Measurements from ENCODE around the gene EMD. TPM values are rescaled to one million over a fixed set of nuclear protein-coding genes. Genes with fewer than 3 reads are reported as not detected.

The EMD gene
- 35.8 TPM for total RNA-seq

GRCh38 chrX:154378799-154379568 lies at the start of gene EMD:
Gene EMD, plus strand, starts transcription at chrX:154379295. Its CDS starts 190 bp downstream, at chrX:154379485.

GRCh38 chrX:154374313-154375155 lies 4.6 kb upstream of the EMD start, which contains the start of gene FLNA:
Gene FLNA, minus strand, starts transcription at chrX:154374634. Its CDS starts 3,389 bp downstream, at chrX:154371245.

GRCh38 chrX:154397888-154398667 lies 19.0 kb downstream of the EMD start, which contains the start of gene RPL10:
Gene RPL10, plus strand, starts transcription at chrX:154398377. Its CDS starts 143 bp downstream, at chrX:154398520.

GRCh38 chrX:154409222-154409871 lies 30.3 kb downstream of the EMD start, which contains the start of gene DNASE1L1:
Gene DNASE1L1, minus strand, starts transcription at chrX:154409254. Its CDS starts 3,686 bp downstream, at chrX:154405568.

GRCh38 chrX:154428176-154429171 lies 49.4 kb downstream of the EMD start, which contains the start of gene ATP6AP1:
Gene ATP6AP1, plus strand, starts transcription at chrX:154428677. Its CDS starts 16 bp downstream, at chrX:154428693.

Small RNA genes within 50 kb of the gene (small RNA-seq; reads per million reads assigned to genes)
- not detected for gene SNORA70

Other genes starting within 250 kb of the EMD start
- gene OPN1LW, start 235.1 kb upstream of the EMD start, total RNA-seq, result not detected
- gene OPN1MW, start 196.7 kb upstream of the EMD start, total RNA-seq, result not detected
- not detected for gene OPN1MW2, start 159.5 kb upstream of the EMD start, total RNA-seq
- not detected for gene OPN1MW3, start 121.7 kb upstream of the EMD start, total RNA-seq
- not detected for gene TEX28, start 84.2 kb upstream of the EMD start, total RNA-seq
- gene TKTL1, start 83.5 kb upstream of the EMD start, total RNA-seq, result 0.69 TPM
- gene FLNA, start 4.7 kb upstream of the EMD start, total RNA-seq, result 93.4 TPM
- 1,254 TPM for gene RPL10, start 19.1 kb downstream of the EMD start, total RNA-seq
- 10.6 TPM for gene DNASE1L1, start 30.0 kb downstream of the EMD start, total RNA-seq
- 12.0 TPM for gene TAFAZZIN, start 32.2 kb downstream of the EMD start, total RNA-seq
- gene ATP6AP1, start 49.4 kb downstream of the EMD start, total RNA-seq, result 83.0 TPM
- gene GDI1, start 57.9 kb downstream of the EMD start, total RNA-seq, result 289 TPM
- gene FAM50A, start 64.8 kb downstream of the EMD start, total RNA-seq, result 26.1 TPM
- gene PLXNA3, start 79.0 kb downstream of the EMD start, total RNA-seq, result 20.5 TPM
- 16.1 TPM for gene LAGE3, start 100.0 kb downstream of the EMD start, total RNA-seq
- gene UBL4A, start 107.3 kb downstream of the EMD start, total RNA-seq, result 35.1 TPM
- gene SLC10A3, start 111.3 kb downstream of the EMD start, total RNA-seq, result 3.5 TPM
- 15.0 TPM for gene FAM3A, start 136.9 kb downstream of the EMD start, total RNA-seq
- gene G6PD, start 167.6 kb downstream of the EMD start, total RNA-seq, result 17.3 TPM
- 6.0 TPM for gene IKBKG, start 168.3 kb downstream of the EMD start, total RNA-seq
- not detected for gene CTAG1A, start 205.8 kb downstream of the EMD start, total RNA-seq
- gene CTAG1B, start 240.0 kb downstream of the EMD start, total RNA-seq, result not detected

Measured in diencephalon (tissue), 1 donor.